Measurements from ENCODE around the gene SEPTIN14.
"Not testable (repeated sequence)": the region's sequence is repeated elsewhere in the genome, so short reads cannot be mapped to it uniquely, and the experiment has no call there.

Gene SEPTIN14

DNA sequence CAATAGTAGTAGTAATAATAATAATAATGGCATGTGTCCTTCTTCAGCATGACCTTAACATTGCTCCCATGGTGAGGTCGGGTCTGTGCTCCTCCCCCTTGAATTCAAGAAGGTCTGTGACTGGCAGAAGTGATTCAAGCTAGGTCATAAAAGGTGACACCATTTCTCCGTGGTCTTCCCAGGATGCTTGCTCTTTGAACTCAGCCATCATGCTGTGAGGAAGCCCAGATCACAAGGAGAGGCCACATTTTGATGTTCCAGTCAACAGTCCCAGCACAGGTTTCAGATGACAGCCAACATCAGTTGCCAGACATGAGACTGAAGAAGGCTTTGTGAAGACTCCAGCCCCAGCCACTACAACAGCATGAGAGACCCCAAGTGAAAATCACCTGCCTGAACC, 83.9 kb downstream of the SEPTIN14 start:
- DNase-seq = no peak

DNA sequence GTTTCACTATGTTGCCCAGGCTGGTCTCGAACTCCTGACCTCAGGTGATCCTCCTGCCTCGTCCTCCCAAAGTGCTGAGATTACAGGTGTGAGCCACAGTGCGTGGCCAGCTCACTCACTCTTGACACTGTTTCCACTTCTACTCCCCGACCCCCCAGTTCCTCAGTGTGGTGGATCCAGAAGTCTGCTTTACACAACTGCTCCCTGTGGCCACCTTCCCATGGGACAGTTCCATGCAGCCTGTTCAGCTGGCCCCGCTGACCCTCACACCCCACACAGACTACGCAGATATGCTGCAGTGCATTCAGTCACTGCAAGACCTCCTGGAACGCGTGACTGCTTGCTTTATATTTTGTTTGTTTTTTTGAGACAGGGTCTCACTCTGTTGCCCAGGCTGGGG, 86.4 kb downstream of the SEPTIN14 start:
- no peak for DNase-seq

DNA sequence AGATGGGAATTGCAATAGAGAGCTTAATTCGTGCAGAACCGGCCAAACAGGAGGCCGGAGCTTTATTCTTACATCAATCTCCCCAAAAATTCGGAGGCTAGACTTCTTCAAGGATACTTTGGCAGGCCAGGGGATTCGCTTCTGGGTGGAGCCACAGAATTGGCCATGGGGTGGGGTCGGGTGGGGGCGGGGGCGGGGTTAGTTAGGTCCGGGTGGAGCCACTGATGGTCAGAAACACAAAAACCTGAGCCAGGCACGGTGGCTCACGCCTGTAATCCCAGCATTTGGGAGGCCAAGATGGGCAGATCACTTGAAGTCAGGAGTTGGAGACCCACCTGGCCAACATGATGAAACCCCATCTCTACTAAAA, 87.5 kb downstream of the SEPTIN14 start:
- DNase-seq = no peak

DNA sequence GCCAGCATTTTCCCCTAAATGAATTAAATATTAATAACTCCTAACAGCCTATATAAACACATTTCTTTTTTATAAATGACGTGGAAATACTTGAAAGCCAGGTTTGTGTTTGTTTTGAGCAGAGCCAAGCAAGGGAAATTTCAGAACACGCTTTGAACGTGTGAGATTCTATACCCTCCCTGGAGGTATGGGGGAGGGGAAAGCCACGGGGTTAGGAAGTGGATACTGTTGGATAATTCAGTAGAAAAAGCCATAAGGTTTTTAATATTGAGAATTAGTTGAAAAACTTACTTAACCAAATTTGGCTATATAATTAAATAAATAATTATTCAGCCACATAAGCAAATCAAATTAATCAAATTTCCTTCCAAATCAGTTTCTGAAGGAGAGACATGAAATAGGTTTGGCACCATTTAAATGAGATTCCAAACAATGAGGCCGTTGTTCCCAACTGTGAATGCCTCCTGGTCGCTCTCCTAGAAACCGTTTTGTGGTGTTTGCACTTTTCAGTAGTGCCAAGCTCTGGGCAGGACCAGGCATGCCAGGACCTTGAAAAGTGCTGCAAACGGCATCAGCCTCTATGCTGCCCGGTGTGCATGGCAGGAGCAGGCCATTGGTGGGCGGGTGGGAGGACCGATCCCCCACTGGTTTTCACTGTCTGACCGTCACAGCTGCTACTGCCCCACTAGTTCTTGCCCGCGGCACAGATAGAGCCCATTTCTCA, 88.1 kb downstream of the SEPTIN14 start:
- no peak for DNase-seq

DNA sequence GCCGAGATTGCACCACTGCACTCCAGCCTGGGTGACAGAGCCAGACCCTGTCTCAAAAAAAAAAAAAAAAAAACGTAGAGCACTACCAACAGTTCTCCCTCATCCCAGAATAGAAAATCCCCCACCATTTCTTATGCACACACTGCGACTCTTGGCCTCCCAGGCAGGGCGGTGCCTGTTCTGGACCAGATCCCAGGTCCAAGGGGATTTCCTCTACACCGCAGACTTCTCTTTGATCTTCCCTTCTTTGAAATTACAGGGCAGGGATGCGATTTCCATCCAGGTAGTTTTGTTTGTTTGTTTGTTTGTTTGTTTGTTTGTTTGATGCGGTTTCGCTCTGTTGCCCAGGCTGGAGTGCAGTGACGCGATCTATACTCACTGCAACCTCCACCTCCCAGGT, 91.8 kb downstream of the SEPTIN14 start:
- no peak for DNase-seq

DNA sequence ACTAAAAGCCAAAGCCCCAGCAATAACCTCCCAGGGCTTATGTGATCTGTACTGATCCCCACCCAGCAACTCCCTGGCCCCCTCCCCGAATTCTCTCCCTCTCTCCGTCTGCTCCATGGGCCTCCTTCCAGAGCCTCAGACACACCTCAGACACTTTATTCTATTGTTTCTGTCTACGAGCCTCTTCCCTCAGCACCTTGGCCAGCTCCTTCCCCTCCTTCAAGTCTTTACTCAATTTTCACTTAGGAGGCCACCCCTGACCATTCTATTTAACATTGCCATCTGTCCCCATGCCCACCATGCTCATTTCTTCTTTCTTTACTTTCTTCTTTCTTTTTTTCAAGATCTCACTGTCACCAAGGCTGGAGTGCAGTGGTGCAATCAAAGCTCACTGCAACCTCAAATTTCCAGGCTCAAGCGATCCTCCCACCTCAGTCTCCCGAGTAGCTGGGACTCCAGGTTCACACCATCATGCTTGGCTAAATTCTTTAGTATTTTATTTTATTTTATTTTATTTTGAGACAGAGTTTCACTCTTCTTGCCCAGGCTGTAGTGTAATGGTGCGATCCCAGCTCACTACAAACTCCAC, 109.2 kb downstream of the SEPTIN14 start:
- not testable (repeated sequence) for DNase-seq

DNA sequence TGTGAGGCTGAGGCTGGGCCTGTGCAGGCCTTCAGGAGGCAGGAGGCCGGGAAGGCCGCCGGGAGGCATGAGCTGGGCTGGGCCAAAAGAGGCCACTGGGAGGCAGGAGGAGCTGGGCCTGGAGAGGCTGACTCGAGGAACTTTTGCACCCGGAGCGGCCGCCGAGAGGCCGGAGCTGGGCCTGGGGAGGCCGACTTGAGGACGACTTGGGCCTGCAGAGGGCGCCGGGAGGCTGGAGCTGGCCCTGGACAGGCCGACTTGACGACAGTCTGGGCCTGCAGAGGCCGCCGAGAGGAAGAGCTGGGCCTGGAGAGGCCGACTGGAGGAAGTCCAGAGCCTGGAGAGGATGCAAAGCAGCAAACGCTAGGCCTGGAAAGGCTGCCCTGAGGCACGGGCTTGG, 117.8 kb downstream of the SEPTIN14 start:
- DNase-seq = not testable (repeated sequence)
